Measurements from ENCODE around the gene MT1G.

- TF ChIP-seq CTCF (IDR thresholded peaks at IDR 0.05) (no peak), POLR2A (IDR thresholded peaks at IDR 0.05) (no peak), EP300 (IDR thresholded peaks at IDR 0.05) (no peak)
These were observed 7.9 kb upstream of the MT1G start for GRCh38 chr16:56675685-56676210.
